Subcutaneous abdominal adipose tissue (tissue), 5 donors: ENCODE measurements around the gene KCND3.

Experiments used
- H3K27ac ChIP-seq: one replicate; pipeline ENCODE4 v1.7.0; 2013; ENCODE audit warnings: low read depth, mild to moderate bottlenecking, inconsistent platforms, low read length, moderate library complexity
- H3K27me3 ChIP-seq, 5 donors: one replicate each; pipeline ENCODE4 v1.7.0; 2013; ENCODE audit warnings: low read length in 5 of 5, inconsistent platforms in 1 of 5; ENCODE audit not compliant: control insufficient read depth in 5 of 5, insufficient read depth in 4 of 5
- H3K36me3 ChIP-seq, 5 donors: one replicate each; pipeline ENCODE4 v1.7.0; 2013; ENCODE audit warnings: low read length in 5 of 5; ENCODE audit not compliant: control insufficient read depth in 5 of 5, insufficient read depth in 5 of 5
- H3K4me1 ChIP-seq, 5 donors: one replicate each; pipeline ENCODE4 v1.7.0; 2013; ENCODE audit warnings: low read length in 5 of 5, mild to moderate bottlenecking in 3 of 5, moderate library complexity in 1 of 5; ENCODE audit not compliant: control insufficient read depth in 5 of 5, insufficient read depth in 5 of 5
- H3K4me3 ChIP-seq, 5 donors: one replicate each; pipeline ENCODE4 v1.7.0; 2013; ENCODE audit warnings: low read length in 5 of 5, low read depth in 1 of 5
- H3K9ac ChIP-seq, 5 donors: one replicate each; pipeline ENCODE4 v1.7.0; 2013; ENCODE audit warnings: low read length in 5 of 5, mild to moderate bottlenecking in 4 of 5, moderate library complexity in 3 of 5
- H3K9me3 ChIP-seq, 5 donors: one replicate each; pipeline ENCODE4 v1.7.0; 2013; ENCODE audit warnings: low read length in 5 of 5; ENCODE audit not compliant: control insufficient read depth in 5 of 5
- donor health status: healthy.
- donor health status: healthy.
- donor health status: healthy.
- donor health status: healthy.
- donor health status: healthy.

Gene KCND3

GRCh38 chr1:111907321-111907720 is 82.1 kb downstream of the KCND3 start:
- Histone ChIP-seq H3K36me3 (no peaks in the 10 kb centered on the region), H3K9ac (no peak overlapping the region), H3K27ac (no peak overlapping the region), H3K4me1 (peaks cover 0 to 3% (median 0%) of the 10 kb centered on the region in 5 donors), H3K27me3 (peaks cover 0 to 11% (median 0%) of the 10 kb centered on the region in 5 donors), H3K4me3 (no peak overlapping the region), H3K9me3 (no peaks in the 10 kb centered on the region)

GRCh38 chr1:111906816-111907215 is 82.7 kb downstream of the KCND3 start:
- peaks cover 0 to 3% (median 0%) of the 10 kb centered on the region in 5 donors for H3K4me1 ChIP-seq
- H3K27ac ChIP-seq = no peak overlapping the region
- H3K4me3 ChIP-seq = no peak overlapping the region
- H3K36me3 ChIP-seq = no peaks in the 10 kb centered on the region
- H3K27me3 ChIP-seq = peaks cover 0 to 11% (median 0%) of the 10 kb centered on the region in 5 donors
- no peaks in the 10 kb centered on the region for H3K9me3 ChIP-seq
- no peak overlapping the region for H3K9ac ChIP-seq

GRCh38 chr1:111906111-111906510 is 83.4 kb downstream of the KCND3 start:
- Histone ChIP-seq H3K27ac (no peak overlapping the region), H3K9ac (no peak overlapping the region), H3K4me3 (no peak overlapping the region), H3K27me3 (peaks cover 0 to 11% (median 0%) of the 10 kb centered on the region in 5 donors), H3K36me3 (no peaks in the 10 kb centered on the region), H3K9me3 (no peaks in the 10 kb centered on the region), H3K4me1 (peaks cover 0 to 3% (median 0%) of the 10 kb centered on the region in 5 donors)

- Histone ChIP-seq H3K4me3 (no peak overlapping the region), H3K36me3 (no peaks in the 10 kb centered on the region), H3K27me3 (peaks cover 0 to 11% (median 0%) of the 10 kb centered on the region in 5 donors), H3K4me1 (peaks cover 0 to 3% (median 0%) of the 10 kb centered on the region in 5 donors), H3K9ac (no peak overlapping the region), H3K9me3 (no peaks in the 10 kb centered on the region), H3K27ac (no peak overlapping the region)
Measured at GRCh38 chr1:111904478-111905218, 84.8 kb downstream of the KCND3 start.

- H3K4me3 ChIP-seq = no peak overlapping the region
- H3K9ac ChIP-seq = no peak overlapping the region
- no peaks in the 10 kb centered on the region for H3K36me3 ChIP-seq
- H3K9me3 ChIP-seq = no peaks in the 10 kb centered on the region
- peaks cover 0 to 3% (median 0%) of the 10 kb centered on the region in 5 donors for H3K4me1 ChIP-seq
- no peak overlapping the region for H3K27ac ChIP-seq
- H3K27me3 ChIP-seq = peaks cover 0 to 5% (median 0%) of the 10 kb centered on the region in 5 donors
Measured at GRCh38 chr1:111903871-111904449, 85.5 kb downstream of the KCND3 start.

- Histone ChIP-seq H3K27ac (no peak overlapping the region), H3K27me3 (peaks cover 0 to 5% (median 0%) of the 10 kb centered on the region in 5 donors), H3K4me1 (peaks cover 0 to 3% (median 0%) of the 10 kb centered on the region in 5 donors), H3K9ac (no peak overlapping the region), H3K36me3 (no peaks in the 10 kb centered on the region), H3K9me3 (no peaks in the 10 kb centered on the region), H3K4me3 (no peak overlapping the region)
Measured at GRCh38 chr1:111903148-111903870, 86.2 kb downstream of the KCND3 start.

- Histone ChIP-seq H3K4me1 (peaks cover 0 to 9% (median 5%) of the 10 kb centered on the region in 5 donors), H3K9me3 (no peaks in the 10 kb centered on the region), H3K4me3 (no peak overlapping the region), H3K9ac (no peak overlapping the region), H3K27ac (no peak overlapping the region), H3K36me3 (no peaks in the 10 kb centered on the region), H3K27me3 (peaks cover 0 to 12% (median 3%) of the 10 kb centered on the region in 5 donors)
Measured at GRCh38 chr1:111895469-111895868, 94.0 kb downstream of the KCND3 start.

GRCh38 chr1:111895017-111895416 is 94.5 kb downstream of the KCND3 start:
- no peaks in the 10 kb centered on the region for H3K9me3 ChIP-seq
- H3K27ac ChIP-seq = no peak overlapping the region
- no peak overlapping the region for H3K4me3 ChIP-seq
- no peak overlapping the region for H3K9ac ChIP-seq
- peaks cover 0 to 9% (median 5%) of the 10 kb centered on the region in 5 donors for H3K4me1 ChIP-seq
- peaks cover 0 to 12% (median 3%) of the 10 kb centered on the region in 5 donors for H3K27me3 ChIP-seq
- no peaks in the 10 kb centered on the region for H3K36me3 ChIP-seq

GRCh38 chr1:111894497-111894896 is 95.0 kb downstream of the KCND3 start:
- Histone ChIP-seq H3K9ac (no peak overlapping the region), H3K36me3 (no peaks in the 10 kb centered on the region), H3K4me3 (no peak overlapping the region), H3K4me1 (peaks cover 0 to 9% (median 5%) of the 10 kb centered on the region in 5 donors), H3K27me3 (peaks cover 0 to 12% (median 3%) of the 10 kb centered on the region in 5 donors), H3K27ac (no peak overlapping the region), H3K9me3 (no peaks in the 10 kb centered on the region)

- Histone ChIP-seq H3K4me3 (no peak overlapping the region), H3K9ac (no peak overlapping the region), H3K36me3 (no peaks in the 10 kb centered on the region), H3K4me1 (peaks cover 0 to 11% (median 5%) of the 10 kb centered on the region in 5 donors), H3K9me3 (no peaks in the 10 kb centered on the region), H3K27ac (no peak overlapping the region), H3K27me3 (peaks cover 0 to 7% (median 3%) of the 10 kb centered on the region in 5 donors)
Measured at GRCh38 chr1:111891566-111891965, 97.9 kb downstream of the KCND3 start.
